ENCODE results near the gene GEN1.
A peak's percentile ranks its signal among the peaks of the same experiment; 100 is the strongest.

Gene GEN1

GRCh38 chr2:17752246-17752645, 1.7 kb upstream of the GEN1 start:
- in situ Hi-C loops (cut with MboI; ENCODE audit: low pct_unique_long_range_greater_than_20kb, low sequenced_read_pairs, unreplicated experiment): no loop called here
- DNase-seq (ENCODE audit: low spot score): no peak
- no peak for TF ChIP-seq CTCF (IDR thresholded peaks at IDR 0.05; ENCODE audit: extremely low read depth, insufficient read depth, missing control alignments)

DNA sequence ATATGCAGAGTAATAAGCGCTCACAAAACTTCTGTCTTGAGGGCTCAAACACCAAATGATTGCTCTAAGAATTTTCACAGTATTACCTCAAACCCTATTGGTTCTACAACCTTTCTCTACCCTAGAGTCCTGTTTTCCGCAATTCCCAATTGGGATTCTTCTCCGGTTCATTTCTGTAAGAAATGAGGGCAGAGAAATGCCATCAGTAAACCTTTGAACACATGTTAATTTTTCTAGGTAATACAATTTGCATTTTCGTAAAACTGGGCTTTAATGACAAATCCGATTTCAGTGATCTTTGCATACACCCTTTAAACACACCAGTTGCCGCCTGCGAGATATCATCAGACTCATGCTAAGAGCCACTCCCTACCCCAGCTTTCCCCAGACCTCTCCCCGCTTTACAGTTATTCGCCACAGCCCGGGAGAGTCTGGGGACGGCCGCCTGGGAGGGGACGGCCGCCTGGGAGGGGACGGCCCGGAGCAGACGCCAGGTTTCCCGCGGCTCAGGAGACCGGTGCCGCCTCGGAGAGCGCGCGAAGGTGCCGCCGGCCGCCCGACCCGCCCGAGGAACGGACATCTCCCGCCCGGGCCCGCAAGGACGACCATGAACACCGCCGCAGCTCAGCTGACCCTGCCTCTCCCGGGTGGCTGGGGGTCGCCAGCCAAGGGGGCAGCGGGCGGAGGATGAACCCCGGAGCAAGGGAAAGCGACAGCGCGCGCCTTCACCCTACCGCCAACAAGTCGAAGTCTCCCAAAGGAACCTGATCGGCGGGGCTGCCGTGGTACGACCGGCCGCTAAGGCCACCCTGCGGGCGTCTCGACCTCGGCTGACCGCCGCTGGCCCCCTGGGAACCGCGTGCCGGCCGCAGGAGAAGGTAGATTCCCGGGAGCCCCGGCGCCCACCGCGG, 791 bp upstream of the GEN1 start:
- TF ChIP-seq CTCF (IDR thresholded peaks at IDR 0.05; ENCODE audit: extremely low read depth, insufficient read depth, missing control alignments): no peak
- DNase-seq (ENCODE audit: low spot score): peak; percentile 48
- in situ Hi-C loops (cut with MboI; ENCODE audit: low pct_unique_long_range_greater_than_20kb, low sequenced_read_pairs, unreplicated experiment): no loop called here

DNA sequence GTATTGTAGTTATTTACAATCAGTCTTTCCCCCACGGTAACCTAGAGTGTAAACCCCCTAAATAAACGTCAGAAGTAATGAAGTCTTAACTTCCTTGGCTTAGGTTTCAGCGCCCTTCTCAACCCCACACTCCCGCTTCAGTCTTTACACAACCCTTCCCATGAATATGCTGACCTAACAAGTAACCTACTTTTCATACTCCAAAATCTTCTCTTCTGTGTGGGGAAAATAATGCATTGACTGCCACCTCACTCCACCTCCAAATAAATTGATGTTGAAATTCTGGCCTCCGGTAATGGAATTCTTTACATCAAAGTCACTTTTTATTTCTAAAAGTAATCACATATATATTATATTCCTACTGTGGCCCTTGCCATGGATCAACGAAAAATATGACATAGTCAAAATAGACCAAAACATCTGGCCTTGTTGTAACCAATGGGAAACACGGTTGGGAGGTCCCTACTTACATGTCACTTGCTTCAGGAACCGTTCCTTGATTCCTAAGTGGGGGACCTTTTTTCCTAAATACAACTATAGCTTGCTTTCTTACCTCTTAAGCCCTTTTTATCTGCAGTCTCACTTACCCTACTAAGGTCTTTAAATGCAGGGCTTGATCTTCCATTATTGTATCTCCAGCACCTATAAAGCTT, 961 bp downstream of the GEN1 start:
- no peak for TF ChIP-seq CTCF (IDR thresholded peaks at IDR 0.05; ENCODE audit: extremely low read depth, insufficient read depth, missing control alignments)
- in situ Hi-C loops (cut with MboI; ENCODE audit: low pct_unique_long_range_greater_than_20kb, low sequenced_read_pairs, unreplicated experiment): no loop called here
- DNase-seq (ENCODE audit: low spot score): no peak

DNA sequence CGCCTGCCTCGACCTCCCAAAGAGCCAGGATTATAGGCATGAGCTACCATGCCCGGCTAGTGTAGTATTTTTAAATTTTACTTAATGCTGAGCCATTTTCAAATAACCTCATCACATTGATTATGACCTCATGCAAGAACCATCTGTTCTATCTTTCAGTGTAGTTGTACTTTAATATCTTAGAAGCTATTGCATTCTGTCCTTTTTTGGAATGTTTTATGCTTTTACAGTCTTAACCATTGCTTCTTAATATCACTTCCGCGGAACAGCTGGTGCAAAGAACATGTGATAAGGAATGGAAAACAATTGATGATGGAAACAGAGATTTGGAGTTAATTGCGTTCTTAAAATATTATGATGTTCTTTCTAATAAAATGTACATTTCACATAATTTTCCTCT, 2.7 kb downstream of the GEN1 start:
- in situ Hi-C loops (cut with MboI; ENCODE audit: low pct_unique_long_range_greater_than_20kb, low sequenced_read_pairs, unreplicated experiment): no loop called here
- DNase-seq (ENCODE audit: low spot score): no peak
- TF ChIP-seq CTCF (IDR thresholded peaks at IDR 0.05; ENCODE audit: extremely low read depth, insufficient read depth, missing control alignments): no peak

DNA sequence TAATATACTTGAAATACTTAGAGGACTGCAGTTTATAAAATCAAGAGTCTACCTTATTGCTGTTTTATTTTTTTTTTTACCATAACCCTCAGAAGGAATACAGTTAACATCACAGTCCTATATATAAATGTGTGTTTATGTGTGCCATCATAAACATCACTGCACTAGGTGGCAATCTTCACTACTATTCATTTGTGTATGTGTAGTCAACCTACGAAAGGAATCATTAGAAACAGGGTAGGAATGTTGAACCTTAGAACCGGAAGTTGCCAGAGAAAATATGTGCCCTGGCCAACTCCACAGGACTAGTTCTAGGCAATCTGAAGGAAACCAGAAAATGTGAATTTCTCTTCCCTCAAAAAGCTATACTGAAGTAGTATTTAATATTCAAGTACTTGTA, 3.4 kb downstream of the GEN1 start:
- no peak for TF ChIP-seq CTCF (IDR thresholded peaks at IDR 0.05; ENCODE audit: extremely low read depth, insufficient read depth, missing control alignments)
- no peak for DNase-seq (ENCODE audit: low spot score)
- in situ Hi-C loops (cut with MboI; ENCODE audit: low pct_unique_long_range_greater_than_20kb, low sequenced_read_pairs, unreplicated experiment): no loop called here

GRCh38 chr2:17758118-17758517, 4.2 kb downstream of the GEN1 start:
- no peak for DNase-seq (ENCODE audit: low spot score)
- no peak for TF ChIP-seq CTCF (IDR thresholded peaks at IDR 0.05; ENCODE audit: extremely low read depth, insufficient read depth, missing control alignments)
- in situ Hi-C loops (cut with MboI; ENCODE audit: low pct_unique_long_range_greater_than_20kb, low sequenced_read_pairs, unreplicated experiment): no loop called here
